PC-9 (cell line): ENCODE measurements around the gene RPL36AL. TPM values are rescaled to one million over a fixed set of nuclear protein-coding genes. Genes with fewer than 3 reads are reported as not detected.

Source experiments
- BruUV-seq: library from RNA; stranded (reverse); fragments of 400-500 nt; replicated peaks from 2 replicates; lab custom pipeline; 2021; lab: Mats Ljungman, UMichigan
- CTCF ChIA-PET: fragments of 300-600 bp; sonication (Branson Sonifier 250); formaldehyde crosslinking; loops from one replicate; lab custom pipeline; 2022; ENCODE audit warnings: antibody characterized with exemption; lab: Charles Lee
- POLR2A ChIA-PET: fragments of 300-600 bp; sonication (Branson Sonifier 250); formaldehyde crosslinking; loops from one replicate; lab custom pipeline; 2022; ENCODE audit warnings: antibody characterized with exemption; ENCODE audit not compliant: unreplicated experiment; lab: Charles Lee
- DNase-seq, 2 experiments: peaks; one replicate each; pipeline versions ENCODE4 v3.0.0 to v3.0.0-alpha.2; 2015 to 2022; ENCODE audit warnings: mixed read lengths in 1 of 2
- H2AFZ ChIP-seq: fragments of 200-600 bp; sonication (generic); 2 replicates; pipeline ENCODE4 v1.8.1; 2017; ENCODE audit warnings: antibody characterized with exemption
- H3F3A ChIP-seq: fragments of 200-600 bp; sonication (generic); 2 replicates; pipeline ENCODE4 v1.8.1; 2017; ENCODE audit warnings: antibody characterized with exemption, mild to moderate bottlenecking, low read depth; ENCODE audit not compliant: insufficient read depth
- H3K27ac ChIP-seq: fragments of 200-600 bp; sonication (generic); 2 replicates; pipeline ENCODE4 v1.6.1; 2016; ENCODE audit warnings: mixed run types
- H3K27me3 ChIP-seq: fragments of 200-600 bp; sonication (generic); 2 replicates; pipeline ENCODE4 v1.6.1; 2016; ENCODE audit warnings: low read depth, mixed run types; ENCODE audit not compliant: insufficient read depth
- H3K36me3 ChIP-seq: fragments of 200-600 bp; sonication (generic); 2 replicates; pipeline ENCODE4 v1.6.1; 2016; ENCODE audit warnings: low read depth, mixed run types
- H3K4me1 ChIP-seq: fragments of 200-600 bp; sonication (generic); replicated peaks from 2 replicates; pipeline ENCODE4 v1.6.1; 2016; ENCODE audit warnings: mixed run types; ENCODE audit not compliant: insufficient read depth
- H3K4me2 ChIP-seq: fragments of 200-600 bp; sonication (generic); 2 replicates; pipeline ENCODE4 v1.6.1; 2017; ENCODE audit warnings: mixed run types
- H3K4me3 ChIP-seq: fragments of 200-600 bp; sonication (generic); 2 replicates; pipeline ENCODE4 v1.6.1; 2016; ENCODE audit warnings: mixed run types
- H3K79me2 ChIP-seq: fragments of 200-600 bp; sonication (generic); 2 replicates; pipeline ENCODE4 v1.6.1; 2017; ENCODE audit warnings: low read depth, mixed run types
- H3K9me2 ChIP-seq: fragments of 200-600 bp; sonication (generic); 2 replicates; pipeline ENCODE4 v1.8.1; 2017; ENCODE audit warnings: mild to moderate bottlenecking; ENCODE audit not compliant: insufficient read depth
- H3K9me3 ChIP-seq: fragments of 200-600 bp; sonication (generic); 2 replicates; pipeline ENCODE4 v1.8.1; 2016; ENCODE audit warnings: low read depth; ENCODE audit not compliant: insufficient read depth
- H4K20me1 ChIP-seq: fragments of 200-600 bp; sonication (generic); 2 replicates; pipeline ENCODE4 v1.8.1; 2017; ENCODE audit not compliant: insufficient read depth
- CTCF ChIP-seq: fragments of 200-600 bp; sonication (generic); conservative IDR thresholded peaks from 2 replicates; pipeline ENCODE4 v1.6.1; 2017; ENCODE audit warnings: mixed run types, antibody characterized with exemption, mild to moderate bottlenecking, moderate library complexity
- EZH2 ChIP-seq: fragments of 200-600 bp; sonication (generic); IDR thresholded peaks from 2 replicates; pipeline ENCODE4 v1.8.0; 2017; ENCODE audit warnings: antibody characterized with exemption, low read depth
- intact Hi-C: fragments of 100-400 bp; cut with micrococcal nuclease; formaldehyde crosslinking; loops from one replicate; pipeline ENCODE4 v1.10.0; 2022; ENCODE audit not compliant: unreplicated experiment
- total RNA-seq: library from RNA; stranded (reverse); gene quantifications from 2 replicates; pipeline ENCODE4 v1.2.3, GENCODE V29; 2021

Gene RPL36AL
- total RNA-seq, 1 experiment from 2014 or later: 151 TPM

GRCh38 chr14:49579841-49580240, 40.6 kb downstream of the RPL36AL start:
- CTCF ChIA-PET: no interaction called here

DNA sequence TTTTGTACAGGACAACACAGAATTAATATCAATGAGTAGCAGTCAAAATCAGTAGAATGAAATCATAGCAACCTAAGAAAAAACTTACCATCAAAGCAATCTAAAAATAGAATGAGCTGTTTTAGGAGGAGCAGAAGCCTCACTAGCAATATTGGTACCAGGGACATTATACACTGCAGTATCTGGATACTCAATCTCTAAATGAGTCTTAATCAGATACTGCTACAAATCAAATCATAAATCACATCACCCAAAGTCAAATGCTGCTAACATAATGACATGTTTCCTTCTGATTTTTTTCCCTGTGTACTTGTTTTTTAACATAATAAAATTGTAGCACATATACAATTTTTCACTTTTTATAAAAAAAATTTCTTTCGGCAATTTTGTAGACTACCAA, 42.3 kb downstream of the RPL36AL start:
- H3K4me3 ChIP-seq: no peak overlapping the region
- ChIA-PET POLR2A (no interaction called here), CTCF (interaction anchor here (0.9 kb wide), 1 partner anchor 272 kb away, joined by 4 read pairs; no protein-coding TSS in a partner anchor)
- H3K79me2 ChIP-seq: peaks cover 43% of the 10 kb centered on the region
- no peak overlapping the region for H3K27ac ChIP-seq
- peaks cover 54% of the 10 kb centered on the region for H3F3A ChIP-seq
- TF ChIP-seq EZH2: no peak
- TF ChIP-seq CTCF: no peak
- H3K4me1 ChIP-seq: peaks cover 11% of the 10 kb centered on the region; the same call in 1 of the 2 replicates
- intact Hi-C loops: no loop called here
- H3K36me3 ChIP-seq: peaks cover 26% of the 10 kb centered on the region
- H3K9me2 ChIP-seq: no peaks in the 10 kb centered on the region
- no peaks in the 10 kb centered on the region for H3K27me3 ChIP-seq
- no peak overlapping the region for H3K4me2 ChIP-seq
- H3K9me3 ChIP-seq: no peaks in the 10 kb centered on the region
- no peak for DNase-seq
- H2AFZ ChIP-seq: no peak overlapping the region
- BruUV-seq: no TSS peak
- peaks cover 31% of the 10 kb centered on the region for H4K20me1 ChIP-seq

More at GRCh38 chr14:49579841-49580240, 40.6 kb downstream of the RPL36AL start:
- DNase-seq: no peak
- BruUV-seq: no TSS peak
- H3K9me2 ChIP-seq: no peaks in the 10 kb centered on the region
- no peak overlapping the region for H3K4me2 ChIP-seq
- peaks cover 26% of the 10 kb centered on the region for H3K4me1 ChIP-seq
- peaks cover 48% of the 10 kb centered on the region for H4K20me1 ChIP-seq
- no peaks in the 10 kb centered on the region for H3K9me3 ChIP-seq
- peaks cover 66% of the 10 kb centered on the region for H3F3A ChIP-seq
- 0 out of 2 replicates have a peak overlapping the region, but pooled peaks have one; percentile 25 for H3K27ac ChIP-seq
- no peak overlapping the region for H3K4me3 ChIP-seq
- no peak overlapping the region for H2AFZ ChIP-seq
- peaks cover 42% of the 10 kb centered on the region for H3K36me3 ChIP-seq
- H3K79me2 ChIP-seq: peaks cover 60% of the 10 kb centered on the region
- POLR2A ChIA-PET: no interaction called here
- no peaks in the 10 kb centered on the region for H3K27me3 ChIP-seq
- intact Hi-C loops: loop anchor here (10.0 kb wide), 2 partner anchors 75 to 115 kb away; no protein-coding TSS in a partner anchor
- no peak for TF ChIP-seq CTCF
- TF ChIP-seq EZH2: no peak

DNA sequence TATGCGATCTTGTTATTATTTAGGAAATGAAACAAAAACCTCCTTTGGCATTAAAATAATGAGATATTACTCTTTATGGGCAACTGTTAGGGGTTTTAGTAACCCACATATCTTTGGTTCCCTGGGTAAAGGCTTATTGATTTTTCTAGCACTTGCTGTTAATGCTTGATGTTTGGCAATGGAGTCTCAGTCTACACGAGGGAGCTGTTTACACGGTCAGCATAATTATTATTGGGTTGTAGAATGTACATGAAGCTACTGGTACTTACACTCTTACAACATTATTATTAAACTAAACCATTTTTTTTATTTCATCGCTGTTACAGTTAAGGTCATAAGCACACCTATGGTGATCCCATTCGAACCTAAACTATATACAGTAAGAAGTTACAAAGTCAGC, 46.4 kb downstream of the RPL36AL start:
- 0 out of 2 replicates have a peak, but pooled peaks cover 2% of the 10 kb centered on the region for H3K79me2 ChIP-seq
- intact Hi-C loops: no loop called here
- CTCF ChIA-PET: no interaction called here
- DNase-seq: no peak
- H3K4me3 ChIP-seq: no peak overlapping the region
- no peaks in the 10 kb centered on the region for H4K20me1 ChIP-seq
- H3K4me2 ChIP-seq: no peak overlapping the region
- peaks cover 8% of the 10 kb centered on the region; the same call in 1 of the 2 replicates for H3K36me3 ChIP-seq
- H3K4me1 ChIP-seq: no peaks in the 10 kb centered on the region
- H2AFZ ChIP-seq: no peak overlapping the region
- BruUV-seq: no TSS peak
- H3K27ac ChIP-seq: no peak overlapping the region
- no peak for TF ChIP-seq CTCF
- TF ChIP-seq EZH2: no peak
- H3F3A ChIP-seq: peaks cover 16% of the 10 kb centered on the region; the same call in 1 of the 2 replicates
- no peaks in the 10 kb centered on the region for H3K9me2 ChIP-seq
- POLR2A ChIA-PET: no interaction called here
- H3K9me3 ChIP-seq: peaks cover 4% of the 10 kb centered on the region; the same call in 1 of the 2 replicates
- H3K27me3 ChIP-seq: no peaks in the 10 kb centered on the region
